ENCODE data around the gene CCR6.

The CCR6 gene

GRCh38 chr6:167099707-167100106, 23.2 kb upstream of the CCR6 start:
- TF ChIP-seq CTCF (IDR thresholded peaks at IDR 0.05; ENCODE audit: low read length, missing control alignments): no peak
- no peak for DNase-seq (ENCODE audit: low read depth)
- H3K4me3 ChIP-seq (replicated peaks; ENCODE audit: low read depth, low read length): no peak overlapping the region

- no peak for DNase-seq (ENCODE audit: low read depth)
- TF ChIP-seq CTCF (IDR thresholded peaks at IDR 0.05; ENCODE audit: low read length, missing control alignments): no peak
- no peak overlapping the region for H3K4me3 ChIP-seq (replicated peaks; ENCODE audit: low read depth, low read length)
Measured at GRCh38 chr6:167100241-167100674, 22.6 kb upstream of the CCR6 start.

- no peak overlapping the region for H3K4me3 ChIP-seq (replicated peaks; ENCODE audit: low read depth, low read length)
- DNase-seq (ENCODE audit: low read depth): no peak
- TF ChIP-seq CTCF (IDR thresholded peaks at IDR 0.05; ENCODE audit: low read length, missing control alignments): no peak
Measured at GRCh38 chr6:167102318-167102717, 20.6 kb upstream of the CCR6 start.

- no peak for DNase-seq (ENCODE audit: low read depth)
- H3K4me3 ChIP-seq (replicated peaks; ENCODE audit: low read depth, low read length): no peak overlapping the region
- TF ChIP-seq CTCF (IDR thresholded peaks at IDR 0.05; ENCODE audit: low read length, missing control alignments): no peak
Measured at GRCh38 chr6:167103041-167103891, 19.6 kb upstream of the CCR6 start.

- no peak for DNase-seq (ENCODE audit: low read depth)
- H3K4me3 ChIP-seq (replicated peaks; ENCODE audit: low read depth, low read length): no peak overlapping the region
- TF ChIP-seq CTCF (IDR thresholded peaks at IDR 0.05; ENCODE audit: low read length, missing control alignments): no peak
Measured at GRCh38 chr6:167104388-167104787, 18.5 kb upstream of the CCR6 start.

- DNase-seq (ENCODE audit: low read depth): no peak
- H3K4me3 ChIP-seq (replicated peaks; ENCODE audit: low read depth, low read length): no peak overlapping the region
- TF ChIP-seq CTCF (IDR thresholded peaks at IDR 0.05; ENCODE audit: low read length, missing control alignments): no peak
Measured at GRCh38 chr6:167105060-167105459, 17.8 kb upstream of the CCR6 start.

- TF ChIP-seq CTCF (IDR thresholded peaks at IDR 0.05; ENCODE audit: low read length, missing control alignments): no peak
- H3K4me3 ChIP-seq (replicated peaks; ENCODE audit: low read depth, low read length): no peak overlapping the region
- no peak for DNase-seq (ENCODE audit: low read depth)
Measured at GRCh38 chr6:167106406-167106805, 16.5 kb upstream of the CCR6 start.

Measured in fibroblast of pulmonary artery (primary cell).